Adrenal gland (tissue), 12 donors: ENCODE data around the gene C6orf52. TPM values are rescaled to one million over a fixed set of nuclear protein-coding genes. Genes with fewer than 3 reads are reported as not detected.

ENCODE experiments used
- DNase-seq, 7 donors: peaks; one replicate each; pipeline ENCODE4 v3.0.0-alpha.2; 2019 to 2020
- H3K27ac ChIP-seq, 5 donors: fragments of 200-600 bp; sonication (generic) in 4 of 5; 1 replicate in 3 of 5; 2 replicates in 2 of 5; pipeline versions ENCODE4 v1.5.1 to v1.8.0; 2016 to 2020; ENCODE audit warnings: mild to moderate bottlenecking in 1 of 5
- H3K27me3 ChIP-seq: fragments of 200-600 bp; 2 replicates; pipeline ENCODE4 v1.8.0; 2021
- H3K36me3 ChIP-seq, 2 donors: fragments of 200-600 bp; replicated peaks in 1 of 2; 1 replicate in 1 of 2; 2 replicates in 1 of 2; pipeline versions ENCODE4 v1.5.1 to v1.8.0; 2018 to 2022
- H3K4me1 ChIP-seq, 2 donors: fragments of 200-600 bp; replicated peaks in 1 of 2; 1 replicate in 1 of 2; 2 replicates in 1 of 2; pipeline versions ENCODE4 v1.5.1 to v1.8.0; 2018 to 2021
- H3K4me3 ChIP-seq, 4 donors: fragments of 200-600 bp; sonication (generic) in 3 of 4; one replicate each; pipeline ENCODE4 v1.5.1; 2016 to 2018
- H3K9me3 ChIP-seq, 3 donors: fragments of 200-600 bp; sonication (generic) in 1 of 3; replicated peaks in 1 of 3; 1 replicate in 2 of 3; 2 replicates in 1 of 3; pipeline versions ENCODE4 v1.5.1 to v1.8.0; 2016 to 2021
- POLR2A ChIP-seq, 2 donors: fragments of 450-650 bp; IDR thresholded peaks; one replicate each; pipeline ENCODE4 v1.6.1; 2017; ENCODE audit warnings: antibody characterized with exemption in 2 of 2, mild to moderate bottlenecking in 2 of 2, moderate library complexity in 1 of 2
- WGBS, 4 donors: extraction: QIAGEN DNeasy Blood & Tissue Kit in 2 of 4; methylation state at CpG; one replicate each; pipeline versions ENCODE4 v1.1.5 to v1.1.7; 2013 to 2017; 5-methylcytosine and 5-hydroxymethylcytosine counted together
- intact Hi-C, 2 donors: fragments of 100-400 bp; cut with DNase I; formaldehyde crosslinking; loops; one replicate each; pipeline versions ENCODE4 v1.14.1 to v1.15.0; 2022 to 2023
- polyA plus RNA-seq, 3 donors: library from polyadenylated mRNA; stranded (reverse); fragments of 200-250 nt in 2 of 3; fragments of 350-450 nt in 1 of 3; fragmentation: Illumina TruSeq in 1 of 3; extraction: RNeasy Lipid Tissue Mini Kit (QIAGEN cat#74804) in 1 of 3; gene quantifications; one replicate each; pipeline ENCODE4 v1.2.3, GENCODE V29; 2013 to 2014
- total RNA-seq, 9 donors: library from RNA; depleted of rRNA in 4 of 9; stranded (reverse); fragments of >200 nt in 4 of 9; fragments of 120-200 nt in 1 of 9; fragmentation: NEBNext Ultra II Directional in 1 of 9; extraction: Animal tissue kit (Norgen Biotek cat#: 25700) in 1 of 9; gene quantifications; one replicate each; pipeline versions ENCODE4 v1.1.0 to v1.2.4, GENCODE V29; 2013 to 2023
- TF ChIP-seq, protein P1 (sequence below), 6 experiments: fragments of 450-650 bp in 4 of 6; fragments of 200-600 bp in 2 of 6; sonication (generic) in 1 of 6; IDR thresholded peaks; 1 replicate in 5 of 6; 2 replicates in 1 of 6; pipeline versions ENCODE4 v1.5.1 to v1.8.0; 2016 to 2021; ENCODE audit warnings: antibody characterized with exemption in 6 of 6, mild to moderate bottlenecking in 2 of 6, moderate library complexity in 1 of 6
- donor health status: healthy with polysubstance abuse.
- donor health status: Bipolar disorder and iron deficiency.
- donor health status: DM: yes; HTN: yes; CAD: no.
- donor health status: DM: no; HTN: no; CAD: no.
- donor health status: DM: no; HTN: no; CAD: no.
- donor health status: DM: yes; HTN: yes; CAD: no.

C6orf52 gene
- total and polyA plus RNA-seq, 12 donors, result 0.96 to 5.5 (median 2.8) TPM; not detected in 3

DNA sequence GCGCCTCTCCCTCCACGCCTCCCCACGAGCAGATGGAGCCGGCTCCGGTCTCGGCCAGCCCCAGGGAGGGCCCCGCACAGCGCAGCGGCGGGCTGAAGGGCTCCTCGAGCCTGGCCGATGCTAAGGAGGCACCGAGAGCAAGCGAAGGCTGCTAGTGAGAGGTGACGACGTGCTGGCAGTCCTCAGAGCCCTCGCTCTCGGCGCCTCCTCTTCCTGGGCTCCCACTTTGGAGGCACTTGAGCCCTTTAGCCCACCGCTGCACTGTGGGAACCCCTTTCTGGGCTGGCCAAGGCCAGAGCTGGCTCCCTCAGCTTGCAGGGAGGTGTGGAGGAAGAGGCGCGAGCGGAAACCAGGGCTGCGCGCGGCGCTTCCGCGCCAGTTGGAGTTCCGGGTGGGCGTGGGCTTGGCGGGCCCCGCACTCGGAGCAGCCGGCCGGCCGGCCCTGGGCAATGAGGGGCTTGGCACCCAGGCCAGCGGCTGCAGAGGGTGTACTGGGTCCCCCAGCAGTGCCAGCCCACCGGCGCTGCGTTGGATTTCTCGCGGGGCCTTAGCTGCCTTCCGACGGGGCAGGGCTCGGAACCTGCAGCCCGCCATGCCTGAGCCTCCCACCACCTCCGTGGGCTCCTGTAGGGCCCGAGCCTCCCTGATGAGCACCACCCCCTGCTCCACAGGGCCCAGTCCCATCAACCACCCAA, 26.0 kb upstream of the C6orf52 start:
- Histone ChIP-seq H3K4me1 (peaks cover 19 to 28% of the 10 kb centered on the region in 2 donors), H3K4me3 (peak overlapping the region in 2 of 4 donors; percentile 62 to 67), H3K27me3 (no peaks in the 10 kb centered on the region), H3K27ac (peak overlapping the region in 4 of 5 donors; percentile 7 to 78 (median 57)), H3K9me3 (no peaks in the 10 kb centered on the region), H3K36me3 (no peaks in the 10 kb centered on the region)
- peak in 5 of 7 donors; percentile 19 to 60 (median 45) for DNase-seq
- intact Hi-C loops, result no loop called here
- 25 to 51% (median 31%) methylated on average over 14 to 49 of the region's 49 CpGs for WGBS, 4 donors
- TF ChIP-seq, protein P1, sequence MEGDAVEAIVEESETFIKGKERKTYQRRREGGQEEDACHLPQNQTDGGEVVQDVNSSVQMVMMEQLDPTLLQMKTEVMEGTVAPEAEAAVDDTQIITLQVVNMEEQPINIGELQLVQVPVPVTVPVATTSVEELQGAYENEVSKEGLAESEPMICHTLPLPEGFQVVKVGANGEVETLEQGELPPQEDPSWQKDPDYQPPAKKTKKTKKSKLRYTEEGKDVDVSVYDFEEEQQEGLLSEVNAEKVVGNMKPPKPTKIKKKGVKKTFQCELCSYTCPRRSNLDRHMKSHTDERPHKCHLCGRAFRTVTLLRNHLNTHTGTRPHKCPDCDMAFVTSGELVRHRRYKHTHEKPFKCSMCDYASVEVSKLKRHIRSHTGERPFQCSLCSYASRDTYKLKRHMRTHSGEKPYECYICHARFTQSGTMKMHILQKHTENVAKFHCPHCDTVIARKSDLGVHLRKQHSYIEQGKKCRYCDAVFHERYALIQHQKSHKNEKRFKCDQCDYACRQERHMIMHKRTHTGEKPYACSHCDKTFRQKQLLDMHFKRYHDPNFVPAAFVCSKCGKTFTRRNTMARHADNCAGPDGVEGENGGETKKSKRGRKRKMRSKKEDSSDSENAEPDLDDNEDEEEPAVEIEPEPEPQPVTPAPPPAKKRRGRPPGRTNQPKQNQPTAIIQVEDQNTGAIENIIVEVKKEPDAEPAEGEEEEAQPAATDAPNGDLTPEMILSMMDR (IDR thresholded peaks at IDR 0.05), result no peak
- peak in 1 of 2 donors; percentile 51 for TF ChIP-seq POLR2A (IDR thresholded peaks at IDR 0.05)

DNA sequence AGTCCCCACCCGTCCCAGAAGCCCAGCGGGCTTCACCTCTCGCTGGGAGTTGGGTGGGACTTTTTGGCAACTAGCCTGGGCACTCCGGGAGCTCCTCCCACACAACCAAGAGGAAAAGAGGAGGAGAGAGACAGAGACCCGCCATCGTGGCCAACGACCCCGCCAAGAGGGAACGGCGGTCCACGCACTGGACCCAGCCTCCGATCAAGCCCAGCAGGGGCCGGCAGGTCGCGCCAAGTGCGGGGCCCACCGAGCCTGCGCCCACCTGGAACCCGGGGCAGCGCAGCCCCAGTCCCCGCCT, 25.5 kb upstream of the C6orf52 start:
- TF ChIP-seq POLR2A (IDR thresholded peaks at IDR 0.05), result no peak
- TF ChIP-seq, protein P1 (IDR thresholded peaks at IDR 0.05), result no peak
- Histone ChIP-seq H3K36me3 (no peaks in the 10 kb centered on the region), H3K4me1 (peaks cover 14 to 23% of the 10 kb centered on the region in 2 donors), H3K4me3 (peak overlapping the region in 2 of 4 donors; percentile 62 to 67), H3K9me3 (no peaks in the 10 kb centered on the region), H3K27me3 (no peaks in the 10 kb centered on the region), H3K27ac (peak overlapping the region in 4 of 5 donors; percentile 7 to 78 (median 57))
- intact Hi-C loops, result no loop called here
- peak in 3 of 7 donors; percentile 22 to 35 (median 27) for DNase-seq
- WGBS, 4 donors, result 20 to 71% (median 32%) methylated on average over 2 to 21 of the region's 21 CpGs

DNA sequence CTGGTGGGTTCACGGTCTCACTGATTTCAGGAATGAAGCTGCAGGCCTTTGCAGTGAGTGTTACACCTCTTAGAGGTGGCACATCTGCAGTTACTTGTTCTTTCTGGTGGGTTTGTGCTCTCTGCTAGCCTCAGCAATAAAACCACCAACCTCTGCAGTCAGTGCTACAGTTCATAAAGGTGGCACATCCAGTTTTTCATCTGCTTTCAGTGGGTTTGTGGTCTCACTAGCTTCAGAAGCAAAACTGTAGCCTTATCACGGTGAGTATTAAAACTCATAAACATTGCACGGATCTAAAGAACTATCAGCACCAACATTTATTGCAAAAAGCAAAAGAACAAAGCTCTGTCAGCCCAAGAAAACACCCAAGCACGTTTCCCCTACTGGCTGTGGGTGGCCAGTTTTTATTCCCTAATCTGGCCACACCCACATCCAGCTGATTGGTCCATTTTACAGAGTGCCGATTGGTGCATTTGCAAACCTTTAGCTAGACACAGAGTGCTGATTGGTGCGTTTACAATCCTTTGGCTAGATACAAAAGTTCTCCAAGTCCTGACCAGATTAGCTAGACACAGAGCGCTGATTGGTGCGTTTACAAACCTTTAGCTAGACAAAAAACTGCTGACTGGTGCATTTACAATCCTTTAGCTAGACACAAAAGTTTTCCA, 25.0 kb upstream of the C6orf52 start:
- H3K27me3 ChIP-seq, result no peaks in the 10 kb centered on the region
- no peaks in the 10 kb centered on the region for H3K36me3 ChIP-seq
- TF ChIP-seq, protein P1 (IDR thresholded peaks at IDR 0.05), result peak in 1 of 6 experiments; percentile 7
- TF ChIP-seq POLR2A (IDR thresholded peaks at IDR 0.05), result no peak
- peaks cover 9 to 18% of the 10 kb centered on the region in 2 donors for H3K4me1 ChIP-seq
- peak in 1 of 7 donors; percentile 29 for DNase-seq
- peak overlapping the region in 2 of 5 donors; percentile 54 to 78 for H3K27ac ChIP-seq
- peak overlapping the region in 2 of 4 donors; percentile 62 to 67 for H3K4me3 ChIP-seq
- H3K9me3 ChIP-seq, result no peaks in the 10 kb centered on the region
- intact Hi-C loops, result no loop called here
- 80 to 88% (median 82%) methylated on average over 8 of the region's 8 CpGs for WGBS, 4 donors

DNA sequence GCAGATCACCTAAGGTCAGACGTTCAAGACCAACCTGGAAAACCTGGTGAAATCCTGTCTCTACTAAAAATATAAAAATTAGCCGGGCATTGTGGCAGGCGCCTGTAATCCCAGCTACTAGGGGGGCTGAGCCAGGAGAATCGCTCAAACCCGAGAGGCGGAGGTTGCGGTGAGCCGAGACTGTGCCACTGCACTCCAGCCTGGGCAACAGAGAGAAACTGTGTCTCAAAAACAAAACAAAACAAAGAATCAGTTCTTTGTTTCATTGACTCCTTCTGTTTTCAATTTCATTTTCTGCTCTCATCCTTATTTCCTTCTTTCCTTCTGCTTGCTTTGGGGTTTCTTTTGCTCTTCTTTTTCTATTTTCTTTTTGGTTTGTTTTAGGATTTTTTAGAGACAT, 19.5 kb upstream of the C6orf52 start:
- no peak for DNase-seq
- no peaks in the 10 kb centered on the region for H3K9me3 ChIP-seq
- H3K4me3 ChIP-seq, result no peak overlapping the region
- peaks cover 0 to 10% of the 10 kb centered on the region in 2 donors for H3K36me3 ChIP-seq
- TF ChIP-seq, protein P1 (IDR thresholded peaks at IDR 0.05), result no peak
- TF ChIP-seq POLR2A (IDR thresholded peaks at IDR 0.05), result no peak
- no peaks in the 10 kb centered on the region for H3K4me1 ChIP-seq
- 86 to 88% (median 88%) methylated on average over 8 of the region's 8 CpGs for WGBS, 4 donors
- intact Hi-C loops, result no loop called here
- H3K27me3 ChIP-seq, result no peaks in the 10 kb centered on the region
- H3K27ac ChIP-seq, result no peak overlapping the region
